Measurements from ENCODE around the gene OSBPL2. TPM values are rescaled to one million over a fixed set of nuclear protein-coding genes. Genes with fewer than 3 reads are reported as not detected.

The OSBPL2 gene
- total RNA-seq, 4 donors from 2014 or later, result 23.1 to 31.6 (median 27.1) TPM

DNA sequence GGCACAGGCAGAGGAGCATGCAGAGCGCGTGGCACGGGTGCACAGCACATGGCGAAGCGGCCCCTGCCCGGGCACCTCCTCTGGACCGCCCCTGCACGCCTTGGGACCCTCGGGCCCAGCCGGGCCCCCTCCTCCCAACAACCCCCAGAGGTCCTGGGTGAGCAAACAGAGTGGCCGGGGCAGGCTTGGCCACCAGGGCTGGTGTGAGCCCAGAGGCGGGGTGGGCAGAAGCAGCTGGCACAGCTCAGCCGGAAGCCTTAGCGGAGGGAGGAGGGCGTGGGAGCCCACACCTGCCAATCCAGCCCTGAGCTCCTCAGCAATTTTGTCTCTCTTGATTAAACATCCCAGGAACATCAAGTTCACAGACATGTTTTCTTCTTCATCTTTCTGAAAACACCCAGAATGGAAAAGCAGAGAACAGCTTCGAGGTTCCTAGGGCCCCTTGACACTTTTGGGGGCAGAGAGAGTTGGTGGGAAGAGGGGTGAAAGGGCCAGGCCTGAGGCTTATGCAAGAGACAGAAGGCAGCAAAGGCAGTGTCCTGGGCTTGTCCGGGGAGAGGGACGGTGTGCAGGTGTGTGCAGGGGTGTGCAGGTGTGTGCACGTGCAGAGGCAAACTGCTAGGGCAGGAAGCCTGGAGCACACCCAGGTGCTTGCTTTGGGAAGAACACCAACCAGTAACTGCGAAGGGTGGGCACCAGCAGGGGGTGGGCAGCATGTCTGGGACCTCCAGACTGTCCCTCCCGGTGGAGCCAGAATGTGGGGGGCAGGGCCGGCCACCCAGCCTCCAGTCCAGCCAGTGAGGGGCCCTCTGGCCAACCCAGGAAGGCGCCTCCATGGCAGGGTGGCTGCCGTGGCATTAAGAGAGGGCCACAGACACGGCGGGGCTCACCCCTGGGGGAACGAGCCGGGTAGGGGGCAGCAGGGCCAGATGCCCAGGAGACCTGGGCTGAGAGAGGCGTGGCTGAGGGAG, 23.0 kb upstream of the OSBPL2 start:
- Histone ChIP-seq H3K27ac (no peak overlapping the region), H3K27me3 (peaks cover 0 to 85% of the 10 kb centered on the region in 2 donors), H3K4me3 (no peak overlapping the region), H3K36me3 (no peaks in the 10 kb centered on the region), H3K9me3 (no peaks in the 10 kb centered on the region), H3K4me1 (peaks cover 0 to 11% (median 2%) of the 10 kb centered on the region in 4 donors)
- WGBS, 2 donors, result 65 to 69% methylated on average over 18 to 21 of the region's 29 CpGs
- no peak for TF ChIP-seq EP300 (IDR thresholded peaks at IDR 0.05)
- TF ChIP-seq POLR2A (IDR thresholded peaks at IDR 0.05), result no peak
- TF ChIP-seq, protein P1, sequence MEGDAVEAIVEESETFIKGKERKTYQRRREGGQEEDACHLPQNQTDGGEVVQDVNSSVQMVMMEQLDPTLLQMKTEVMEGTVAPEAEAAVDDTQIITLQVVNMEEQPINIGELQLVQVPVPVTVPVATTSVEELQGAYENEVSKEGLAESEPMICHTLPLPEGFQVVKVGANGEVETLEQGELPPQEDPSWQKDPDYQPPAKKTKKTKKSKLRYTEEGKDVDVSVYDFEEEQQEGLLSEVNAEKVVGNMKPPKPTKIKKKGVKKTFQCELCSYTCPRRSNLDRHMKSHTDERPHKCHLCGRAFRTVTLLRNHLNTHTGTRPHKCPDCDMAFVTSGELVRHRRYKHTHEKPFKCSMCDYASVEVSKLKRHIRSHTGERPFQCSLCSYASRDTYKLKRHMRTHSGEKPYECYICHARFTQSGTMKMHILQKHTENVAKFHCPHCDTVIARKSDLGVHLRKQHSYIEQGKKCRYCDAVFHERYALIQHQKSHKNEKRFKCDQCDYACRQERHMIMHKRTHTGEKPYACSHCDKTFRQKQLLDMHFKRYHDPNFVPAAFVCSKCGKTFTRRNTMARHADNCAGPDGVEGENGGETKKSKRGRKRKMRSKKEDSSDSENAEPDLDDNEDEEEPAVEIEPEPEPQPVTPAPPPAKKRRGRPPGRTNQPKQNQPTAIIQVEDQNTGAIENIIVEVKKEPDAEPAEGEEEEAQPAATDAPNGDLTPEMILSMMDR (IDR thresholded peaks at IDR 0.05), result no peak
- no peak for DNase-seq (ENCODE audit: low spot score in 2 of 2)

DNA sequence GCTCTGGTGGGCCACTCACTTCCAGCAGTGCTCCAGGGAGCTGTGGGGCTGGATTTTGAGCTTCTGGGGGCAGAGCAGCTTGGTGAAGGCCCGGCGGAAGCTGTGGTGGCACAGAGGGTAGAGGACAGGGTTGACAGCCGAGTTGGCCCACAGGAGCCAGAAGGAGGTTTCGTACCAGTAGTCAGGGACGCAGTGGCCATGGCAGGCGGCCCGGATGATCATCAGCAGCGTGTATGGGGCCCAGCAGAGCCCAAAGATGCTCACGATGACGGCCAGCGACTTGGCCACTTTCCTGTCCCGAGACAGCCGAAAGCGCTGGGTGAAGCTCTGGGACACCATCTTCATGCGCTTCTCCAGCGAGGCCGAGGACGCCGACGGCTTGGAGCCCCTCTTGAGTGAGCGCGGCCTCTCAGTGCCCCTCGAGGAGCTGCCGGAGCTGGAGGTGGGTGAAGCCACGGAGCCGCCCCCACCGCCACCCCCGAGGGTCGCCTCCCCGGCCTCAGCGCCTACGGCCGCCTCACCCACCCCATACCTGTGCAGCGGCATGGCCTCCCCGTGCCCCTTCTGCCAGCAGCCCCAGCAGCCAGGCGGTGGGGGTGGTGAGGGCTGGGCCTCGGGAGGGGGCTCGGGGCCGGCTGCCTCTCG, 22.2 kb upstream of the OSBPL2 start:
- Histone ChIP-seq H3K4me3 (no peak overlapping the region), H3K27me3 (peaks cover 0 to 85% of the 10 kb centered on the region in 2 donors), H3K4me1 (peaks cover 0 to 19% (median 4%) of the 10 kb centered on the region in 4 donors), H3K9me3 (no peaks in the 10 kb centered on the region), H3K36me3 (no peaks in the 10 kb centered on the region), H3K27ac (no peak overlapping the region)
- 70 to 78% methylated on average over 25 to 29 of the region's 40 CpGs for WGBS, 2 donors
- TF ChIP-seq, protein P1 (IDR thresholded peaks at IDR 0.05), result no peak
- TF ChIP-seq POLR2A (IDR thresholded peaks at IDR 0.05) (no peak), EP300 (IDR thresholded peaks at IDR 0.05) (no peak)
- DNase-seq (ENCODE audit: low spot score in 2 of 2), result no peak

DNA sequence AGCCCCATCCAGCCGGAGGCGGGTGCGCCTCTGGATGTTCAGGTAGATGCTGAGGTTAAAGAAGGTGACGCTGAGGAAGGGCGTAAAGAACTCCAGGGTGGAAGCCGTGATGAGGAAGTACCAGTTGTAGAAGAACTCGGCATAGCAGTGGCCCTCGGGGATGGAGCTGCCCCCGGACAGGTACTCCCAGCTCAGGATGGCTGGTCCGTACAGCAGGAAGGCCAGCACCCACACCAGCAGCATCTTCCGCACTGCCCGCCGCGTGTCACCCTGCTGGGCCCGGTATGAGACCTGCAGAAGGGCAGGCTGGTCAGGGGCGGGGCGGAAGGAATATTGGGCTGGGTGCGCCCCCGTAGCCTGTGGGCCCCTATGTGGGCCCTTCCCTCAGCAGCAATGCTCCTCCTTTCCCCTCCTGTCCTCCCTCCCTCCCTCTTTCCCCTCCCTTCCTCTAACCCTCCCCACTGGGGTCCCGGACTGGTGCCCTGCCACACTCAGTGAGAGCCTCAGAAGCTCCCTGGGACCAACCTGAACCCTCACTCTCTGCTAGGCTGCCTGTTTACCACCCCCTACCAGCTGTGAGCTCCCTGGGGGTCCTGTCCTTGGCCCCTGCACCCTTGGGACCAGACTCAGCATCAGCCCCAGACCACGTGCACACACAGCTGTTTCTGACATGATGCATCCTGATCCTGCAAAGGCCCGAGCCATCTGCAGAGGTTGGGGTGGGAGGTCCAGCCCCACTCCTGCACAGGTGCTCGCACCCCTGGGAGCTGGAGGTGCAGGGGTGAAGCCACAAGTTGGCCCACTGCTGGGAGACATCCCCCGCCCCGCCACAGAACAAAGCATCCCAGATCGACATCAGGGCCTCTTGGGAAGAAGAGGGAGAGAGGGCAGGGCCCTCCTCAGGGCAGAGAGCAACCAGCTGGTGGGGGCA, 21.4 kb upstream of the OSBPL2 start:
- no peak overlapping the region for H3K4me3 ChIP-seq
- peaks cover 0 to 85% of the 10 kb centered on the region in 2 donors for H3K27me3 ChIP-seq
- no peak overlapping the region for H3K27ac ChIP-seq
- no peak for DNase-seq (ENCODE audit: low spot score in 2 of 2)
- peaks cover 0 to 19% (median 4%) of the 10 kb centered on the region in 4 donors for H3K4me1 ChIP-seq
- TF ChIP-seq, protein P1 (IDR thresholded peaks at IDR 0.05), result no peak
- no peak for TF ChIP-seq EP300 (IDR thresholded peaks at IDR 0.05)
- no peak for TF ChIP-seq POLR2A (IDR thresholded peaks at IDR 0.05)
- no peaks in the 10 kb centered on the region for H3K9me3 ChIP-seq
- 70 to 74% methylated on average over 26 of the region's 26 CpGs for WGBS, 2 donors
- H3K36me3 ChIP-seq, result no peaks in the 10 kb centered on the region

DNA sequence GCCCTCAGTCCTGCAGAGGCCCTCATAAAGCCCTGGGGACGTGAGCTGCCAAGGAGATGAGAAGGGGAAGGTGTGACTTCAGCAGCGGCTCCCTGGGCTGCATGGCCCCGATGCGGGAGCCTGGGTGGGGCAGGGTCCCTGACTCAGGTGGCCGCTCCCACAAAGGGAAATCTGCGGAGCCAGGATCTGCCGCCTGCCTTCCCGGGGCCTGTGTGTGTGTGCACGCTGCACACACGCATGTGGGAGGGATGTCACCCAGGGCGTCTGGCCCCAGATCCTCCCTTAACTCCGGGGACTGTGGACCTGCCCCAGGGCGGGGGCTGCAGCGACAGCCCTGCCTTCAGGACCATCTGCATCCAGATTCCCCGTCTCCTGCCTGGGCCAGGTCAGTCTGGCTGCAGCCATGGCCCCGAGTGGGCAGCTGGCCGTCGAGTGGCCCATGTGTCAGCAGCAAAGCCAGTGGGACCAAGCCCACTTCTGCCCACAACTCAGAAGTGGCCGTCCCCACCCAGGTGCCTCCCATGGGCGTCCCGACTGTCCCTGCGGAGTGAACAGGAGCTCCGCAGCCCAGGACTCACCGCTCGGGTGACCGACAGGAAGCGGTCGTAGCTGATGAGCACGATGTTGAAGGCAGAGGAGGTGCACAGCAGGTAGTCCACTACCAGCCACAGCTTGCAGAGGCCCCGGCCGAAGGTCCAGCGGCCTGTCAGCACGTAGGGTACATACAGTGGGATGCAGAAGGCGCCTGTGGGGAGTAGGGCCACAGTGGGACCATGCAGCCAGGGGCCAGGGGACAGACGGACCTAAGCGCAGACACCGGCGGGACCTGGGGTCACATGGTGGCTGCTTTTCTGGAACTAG, 20.2 kb upstream of the OSBPL2 start:
- Histone ChIP-seq H3K4me3 (no peak overlapping the region), H3K27me3 (peaks cover 0 to 90% of the 10 kb centered on the region in 2 donors), H3K27ac (no peak overlapping the region), H3K36me3 (no peaks in the 10 kb centered on the region), H3K4me1 (peaks cover 0 to 19% (median 4%) of the 10 kb centered on the region in 4 donors), H3K9me3 (no peaks in the 10 kb centered on the region)
- 54 to 56% methylated on average over 25 to 34 of the region's 38 CpGs for WGBS, 2 donors
- DNase-seq (ENCODE audit: low spot score in 2 of 2), result no peak
- TF ChIP-seq POLR2A (IDR thresholded peaks at IDR 0.05), result no peak
- TF ChIP-seq, protein P1 (IDR thresholded peaks at IDR 0.05), result no peak
- no peak for TF ChIP-seq EP300 (IDR thresholded peaks at IDR 0.05)
